ENCODE measurements around the gene GOLGA6L26.
"Not testable (repeated sequence)": the region's sequence is repeated elsewhere in the genome, so short reads cannot be mapped to it uniquely, and the experiment has no call there.

DNA sequence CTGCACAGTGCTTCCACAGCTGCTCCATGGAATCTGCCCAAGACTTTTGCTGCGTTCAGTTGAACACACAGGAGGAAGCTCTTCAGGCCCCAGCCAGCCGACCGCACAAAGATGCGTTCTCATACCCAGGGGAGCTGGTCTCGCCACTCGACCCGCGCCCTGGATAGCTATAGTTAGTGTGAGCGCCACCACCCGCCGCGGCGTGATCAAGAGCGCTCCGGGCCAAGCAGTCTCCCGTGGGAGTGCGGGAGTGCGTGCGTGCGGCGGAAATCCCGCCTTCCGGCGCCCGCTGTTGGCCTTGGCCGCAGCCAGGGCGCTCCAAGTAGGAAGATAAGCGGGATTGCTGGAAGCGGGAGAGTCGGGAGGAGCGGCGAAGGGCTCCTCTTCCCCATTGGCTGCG lies 30.8 kb downstream of the GOLGA6L26 start:
- TF ChIP-seq, protein P1, sequence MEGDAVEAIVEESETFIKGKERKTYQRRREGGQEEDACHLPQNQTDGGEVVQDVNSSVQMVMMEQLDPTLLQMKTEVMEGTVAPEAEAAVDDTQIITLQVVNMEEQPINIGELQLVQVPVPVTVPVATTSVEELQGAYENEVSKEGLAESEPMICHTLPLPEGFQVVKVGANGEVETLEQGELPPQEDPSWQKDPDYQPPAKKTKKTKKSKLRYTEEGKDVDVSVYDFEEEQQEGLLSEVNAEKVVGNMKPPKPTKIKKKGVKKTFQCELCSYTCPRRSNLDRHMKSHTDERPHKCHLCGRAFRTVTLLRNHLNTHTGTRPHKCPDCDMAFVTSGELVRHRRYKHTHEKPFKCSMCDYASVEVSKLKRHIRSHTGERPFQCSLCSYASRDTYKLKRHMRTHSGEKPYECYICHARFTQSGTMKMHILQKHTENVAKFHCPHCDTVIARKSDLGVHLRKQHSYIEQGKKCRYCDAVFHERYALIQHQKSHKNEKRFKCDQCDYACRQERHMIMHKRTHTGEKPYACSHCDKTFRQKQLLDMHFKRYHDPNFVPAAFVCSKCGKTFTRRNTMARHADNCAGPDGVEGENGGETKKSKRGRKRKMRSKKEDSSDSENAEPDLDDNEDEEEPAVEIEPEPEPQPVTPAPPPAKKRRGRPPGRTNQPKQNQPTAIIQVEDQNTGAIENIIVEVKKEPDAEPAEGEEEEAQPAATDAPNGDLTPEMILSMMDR (IDR thresholded peaks at IDR 0.05; ENCODE audit: control extremely low read depth in 1 of 3, insufficient read depth in 1 of 3, low read depth in 1 of 3, low read length in 3 of 3): not testable (repeated sequence)
- TF ChIP-seq TAF1 (IDR thresholded peaks at IDR 0.05; ENCODE audit: low read depth, low read length); EZH2 (IDR thresholded peaks at IDR 0.05; ENCODE audit: low read depth, low read length, severe bottlenecking); KDM1A (IDR thresholded peaks at IDR 0.05; ENCODE audit: borderline replicate concordance, low read length); TBP (IDR thresholded peaks at IDR 0.05; ENCODE audit: low read depth, low read length); TEAD4 (IDR thresholded peaks at IDR 0.05; ENCODE audit: low read depth, low read length); POLR2AphosphoS5 (IDR thresholded peaks at IDR 0.05; ENCODE audit: low read depth, low read length); POU5F1 (IDR thresholded peaks at IDR 0.05; ENCODE audit: low read depth, low read length); RFX5 (IDR thresholded peaks at IDR 0.05; ENCODE audit: borderline replicate concordance, low read depth, low read length): not testable (repeated sequence)
- TF ChIP-seq, protein P2, sequence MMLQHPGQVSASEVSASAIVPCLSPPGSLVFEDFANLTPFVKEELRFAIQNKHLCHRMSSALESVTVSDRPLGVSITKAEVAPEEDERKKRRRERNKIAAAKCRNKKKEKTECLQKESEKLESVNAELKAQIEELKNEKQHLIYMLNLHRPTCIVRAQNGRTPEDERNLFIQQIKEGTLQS (IDR thresholded peaks at IDR 0.05; ENCODE audit: insufficient read depth, low read depth, low read length): not testable (repeated sequence)
- TF ChIP-seq, protein P3, sequence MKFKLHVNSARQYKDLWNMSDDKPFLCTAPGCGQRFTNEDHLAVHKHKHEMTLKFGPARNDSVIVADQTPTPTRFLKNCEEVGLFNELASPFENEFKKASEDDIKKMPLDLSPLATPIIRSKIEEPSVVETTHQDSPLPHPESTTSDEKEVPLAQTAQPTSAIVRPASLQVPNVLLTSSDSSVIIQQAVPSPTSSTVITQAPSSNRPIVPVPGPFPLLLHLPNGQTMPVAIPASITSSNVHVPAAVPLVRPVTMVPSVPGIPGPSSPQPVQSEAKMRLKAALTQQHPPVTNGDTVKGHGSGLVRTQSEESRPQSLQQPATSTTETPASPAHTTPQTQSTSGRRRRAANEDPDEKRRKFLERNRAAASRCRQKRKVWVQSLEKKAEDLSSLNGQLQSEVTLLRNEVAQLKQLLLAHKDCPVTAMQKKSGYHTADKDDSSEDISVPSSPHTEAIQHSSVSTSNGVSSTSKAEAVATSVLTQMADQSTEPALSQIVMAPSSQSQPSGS (IDR thresholded peaks at IDR 0.05; ENCODE audit: low read length): not testable (repeated sequence)
